Keratinocyte (primary cell): Measurements from ENCODE around the gene MYO9A. TPM values are rescaled to one million over a fixed set of nuclear protein-coding genes. Genes with fewer than 3 reads are reported as not detected.
"Not testable (repeated sequence)": the region's sequence is repeated elsewhere in the genome, so short reads cannot be mapped to it uniquely, and the experiment has no call there.

Experiments used
- DNase-seq: peaks from one replicate; pipeline ENCODE4 v3.0.0-alpha.2; 2011; ENCODE audit warnings: low read depth, missing footprints, low spot score
- FAIRE-seq: peaks from 2 replicates; lab custom pipeline; 2011; peaks lifted over from hg19 to GRCh38; lab: Jason Lieb, UNC
- H2AFZ ChIP-seq: 2 replicates; pipeline ENCODE4 v1.6.0; 2012; ENCODE audit warnings: low read length, control low read depth, inconsistent platforms; ENCODE audit not compliant: control insufficient read depth
- H3K27ac ChIP-seq: 2 replicates; pipeline ENCODE4 v1.5.1; 2011; ENCODE audit warnings: low read length; ENCODE audit not compliant: control insufficient read depth, insufficient read depth
- H3K27me3 ChIP-seq: 3 replicates; pipeline ENCODE4 v1.6.0; 2011; ENCODE audit warnings: low read length; ENCODE audit not compliant: control insufficient read depth, insufficient read depth; ENCODE audit errors: extremely low read depth
- H3K36me3 ChIP-seq, 2 experiments: 2 replicates in 1 of 2; 3 replicates in 1 of 2; pipeline ENCODE4 v1.5.1; 2011; ENCODE audit warnings: low read length in 2 of 2, mild to moderate bottlenecking in 1 of 2; ENCODE audit not compliant: control insufficient read depth in 2 of 2, insufficient read depth in 2 of 2; ENCODE audit errors: extremely low read depth in 1 of 2
- H3K4me1 ChIP-seq: 3 replicates; pipeline ENCODE4 v1.5.1; 2011; ENCODE audit warnings: low read length; ENCODE audit not compliant: control insufficient read depth, insufficient read depth; ENCODE audit errors: extremely low read depth
- H3K4me2 ChIP-seq: 3 replicates; pipeline ENCODE4 v1.6.0; 2011; ENCODE audit warnings: low read depth, low read length; ENCODE audit not compliant: control insufficient read depth, insufficient read depth; ENCODE audit errors: extremely low read depth
- H3K4me3 ChIP-seq, 3 experiments: fragments of 200-600 bp in 1 of 3; sonication (generic) in 1 of 3; 2 replicates in 2 of 3; 3 replicates in 1 of 3; pipeline ENCODE4 v1.5.1; 2011 to 2016; ENCODE audit warnings: low read length in 3 of 3, mild to moderate bottlenecking in 3 of 3, control low read depth in 2 of 3, inconsistent platforms in 1 of 3, low read depth in 1 of 3, mixed read lengths in 1 of 3, mixed run types in 1 of 3, moderate library complexity in 1 of 3; ENCODE audit not compliant: control insufficient read depth in 2 of 3, insufficient read depth in 2 of 3; ENCODE audit errors: extremely low read depth in 1 of 3
- H3K79me2 ChIP-seq: 2 replicates; pipeline ENCODE4 v1.6.0; 2012; ENCODE audit warnings: low read length; ENCODE audit not compliant: control insufficient read depth, insufficient read depth
- H3K9ac ChIP-seq: 3 replicates; pipeline ENCODE4 v1.6.0; 2011; ENCODE audit warnings: low read length; ENCODE audit not compliant: control insufficient read depth, insufficient read depth; ENCODE audit errors: extremely low read depth
- H3K9me1 ChIP-seq: 3 replicates; pipeline ENCODE4 v1.6.0; 2011; ENCODE audit warnings: low read length; ENCODE audit not compliant: control insufficient read depth, insufficient read depth; ENCODE audit errors: extremely low read depth
- H3K9me3 ChIP-seq: 2 replicates; pipeline ENCODE4 v1.5.1; 2012; ENCODE audit warnings: low read depth, low read length; ENCODE audit not compliant: control insufficient read depth
- H4K20me1 ChIP-seq: 3 replicates; pipeline ENCODE4 v1.6.0; 2011; ENCODE audit warnings: low read length; ENCODE audit not compliant: control insufficient read depth, insufficient read depth; ENCODE audit errors: extremely low read depth
- CTCF ChIP-seq, 3 experiments: IDR thresholded peaks in 1 of 3; conservative IDR thresholded peaks in 1 of 3; optimal IDR thresholded peaks in 1 of 3; 2 replicates in 2 of 3; 3 replicates in 1 of 3; pipeline versions ENCODE3 to v1.5.1; 2011; ENCODE audit warnings: low read length in 3 of 3, mild to moderate bottlenecking in 3 of 3, moderate library complexity in 2 of 3, control low read depth in 1 of 3, inconsistent platforms in 1 of 3; ENCODE audit not compliant: insufficient read depth in 2 of 3; ENCODE audit errors: extremely low read depth in 1 of 3
- EZH2 ChIP-seq: IDR thresholded peaks from one replicate; pipeline ENCODE4 v1.6.1; 2012; ENCODE audit warnings: inconsistent platforms, mild to moderate bottlenecking, low read length, moderate library complexity
- dilution Hi-C: fragments of 300-500 bp; cut with MboI; formaldehyde crosslinking; loops from one replicate; pipeline ENCODE4 v1.7.0; 2020; ENCODE audit warnings: low sequenced_read_pairs; ENCODE audit not compliant: extremely low pct_ligation_motif_present
- polyA plus RNA-seq, 5 experiments: library from polyadenylated mRNA; depleted of rRNA in 3 of 5; stranded (reverse) in 3 of 5; stranded (forward) in 1 of 5; unstranded in 1 of 5; fragments of >200 nt; gene quantifications; 1 replicate in 1 of 5; 2 replicates in 3 of 5; 3 replicates in 1 of 5; pipeline versions ENCODE4 v1.2.1 to v1.2.3, GENCODE V29; 2011 to 2012; ENCODE audit warnings: missing spikeins in 2 of 5, low read depth in 1 of 5, low replicate concordance in 1 of 5

Gene MYO9A
- polyA plus RNA-seq, 1 donor (not counting 4 experiments of a cell fraction or from before 2014, with no cell fraction given) = 10.6 TPM

- no peaks in the 10 kb centered on the region for H3K9me1 ChIP-seq
- peaks cover 3% of the 10 kb centered on the region for H4K20me1 ChIP-seq
- H3K79me2 ChIP-seq = peaks cover 9% of the 10 kb centered on the region
- no peak for FAIRE-seq
- dilution Hi-C loops = no loop called here
- H3K4me3 ChIP-seq = no peak overlapping the region
- H3K36me3 ChIP-seq = no peaks in the 10 kb centered on the region
- no peak overlapping the region for H3K27ac ChIP-seq
- peaks cover 2% of the 10 kb centered on the region for H3K4me1 ChIP-seq
- H3K27me3 ChIP-seq = no peaks in the 10 kb centered on the region
- H3K4me2 ChIP-seq = no peak overlapping the region
- no peak for DNase-seq
- H2AFZ ChIP-seq = no peak overlapping the region
- no peaks in the 10 kb centered on the region for H3K9me3 ChIP-seq
- H3K9ac ChIP-seq = no peak overlapping the region
- no peak for TF ChIP-seq CTCF (optimal IDR thresholded peaks at IDR 0.05 in 1 of 3, IDR thresholded peaks at IDR 0.05 in 1 of 3, conservative IDR thresholded peaks at IDR 0.05 in 1 of 3; ENCODE audit: extremely low read depth in 1 of 3, insufficient read depth in 2 of 3, low read length in 3 of 3)
- TF ChIP-seq EZH2 = no peak
Observed at GRCh38 chr15:72106068-72106467, 11.9 kb downstream of the MYO9A start.

GRCh38 chr15:72105111-72105510, 12.8 kb downstream of the MYO9A start:
- no peaks in the 10 kb centered on the region for H3K9me3 ChIP-seq
- dilution Hi-C loops = no loop called here
- no peak for FAIRE-seq

GRCh38 chr15:72100551-72100950, 17.4 kb downstream of the MYO9A start:
- not testable (repeated sequence) for DNase-seq, H3K4me3 ChIP-seq

More at GRCh38 chr15:72105111-72105510, 12.8 kb downstream of the MYO9A start:
- DNase-seq = no peak
- Histone ChIP-seq H3K9me1 (no peaks in the 10 kb centered on the region), H3K9ac (no peak overlapping the region), H3K27ac (no peak overlapping the region), H2AFZ (no peak overlapping the region), H3K4me1 (peaks cover 2% of the 10 kb centered on the region), H3K4me3 (no peak overlapping the region), H3K4me2 (no peak overlapping the region), H3K79me2 (peaks cover 9% of the 10 kb centered on the region), H4K20me1 (peaks cover 3% of the 10 kb centered on the region), H3K36me3 (no peaks in the 10 kb centered on the region), H3K27me3 (no peaks in the 10 kb centered on the region)
- no peak for TF ChIP-seq CTCF (optimal IDR thresholded peaks at IDR 0.05 in 1 of 3, IDR thresholded peaks at IDR 0.05 in 1 of 3, conservative IDR thresholded peaks at IDR 0.05 in 1 of 3; ENCODE audit: extremely low read depth in 1 of 3, insufficient read depth in 2 of 3, low read length in 3 of 3)

More at GRCh38 chr15:72100551-72100950, 17.4 kb downstream of the MYO9A start:
- H3K9ac ChIP-seq, FAIRE-seq, H3K4me2 ChIP-seq, H3K27me3 ChIP-seq, H3K9me3 ChIP-seq, H3K36me3 ChIP-seq, H2AFZ ChIP-seq, H3K27ac ChIP-seq, H3K9me1 ChIP-seq, H4K20me1 ChIP-seq, H3K79me2 ChIP-seq, dilution Hi-C loops, H3K4me1 ChIP-seq: not testable (repeated sequence)
